H54 (cell line): ENCODE results near the gene CTH.
"Not testable (repeated sequence)": the region's sequence is repeated elsewhere in the genome, so short reads cannot be mapped to it uniquely, and the experiment has no call there.

Source experiments
- DNase-seq: peaks from one replicate; pipeline ENCODE4 v3.0.0; 2011; ENCODE audit warnings: low spot score, mixed read lengths; ENCODE audit not compliant: insufficient read length
- FAIRE-seq: peaks from 3 replicates; lab custom pipeline; 2011; peaks lifted over from hg19 to GRCh38; lab: Jason Lieb, UNC
- POLR2A ChIP-seq: IDR thresholded peaks from 2 replicates; pipeline ENCODE4 v1.6.1; 2011; ENCODE audit warnings: low read depth, mild to moderate bottlenecking, low read length

The CTH gene

DNA sequence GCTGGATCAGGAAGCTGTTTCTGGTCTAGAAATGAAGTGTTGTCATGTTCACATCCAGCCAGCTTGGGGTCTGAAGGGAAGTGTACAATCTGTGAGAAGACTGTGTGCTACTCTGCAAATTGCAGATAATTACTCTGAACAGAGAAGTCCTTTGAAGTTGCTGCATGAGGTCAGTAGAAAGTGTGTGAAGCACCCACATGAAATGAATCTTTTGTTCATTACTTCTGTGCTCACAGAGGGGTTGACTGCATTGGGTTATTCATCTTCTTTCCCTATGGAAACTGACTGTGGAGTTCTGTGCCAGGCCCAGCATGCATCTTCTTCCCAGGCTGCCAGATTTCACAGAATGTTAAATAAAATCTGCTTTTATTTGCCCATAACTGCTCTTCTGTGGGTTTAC lies 47.1 kb downstream of the CTH start:
- DNase-seq, result no peak
- no peak for TF ChIP-seq POLR2A
- no peak for FAIRE-seq

DNA sequence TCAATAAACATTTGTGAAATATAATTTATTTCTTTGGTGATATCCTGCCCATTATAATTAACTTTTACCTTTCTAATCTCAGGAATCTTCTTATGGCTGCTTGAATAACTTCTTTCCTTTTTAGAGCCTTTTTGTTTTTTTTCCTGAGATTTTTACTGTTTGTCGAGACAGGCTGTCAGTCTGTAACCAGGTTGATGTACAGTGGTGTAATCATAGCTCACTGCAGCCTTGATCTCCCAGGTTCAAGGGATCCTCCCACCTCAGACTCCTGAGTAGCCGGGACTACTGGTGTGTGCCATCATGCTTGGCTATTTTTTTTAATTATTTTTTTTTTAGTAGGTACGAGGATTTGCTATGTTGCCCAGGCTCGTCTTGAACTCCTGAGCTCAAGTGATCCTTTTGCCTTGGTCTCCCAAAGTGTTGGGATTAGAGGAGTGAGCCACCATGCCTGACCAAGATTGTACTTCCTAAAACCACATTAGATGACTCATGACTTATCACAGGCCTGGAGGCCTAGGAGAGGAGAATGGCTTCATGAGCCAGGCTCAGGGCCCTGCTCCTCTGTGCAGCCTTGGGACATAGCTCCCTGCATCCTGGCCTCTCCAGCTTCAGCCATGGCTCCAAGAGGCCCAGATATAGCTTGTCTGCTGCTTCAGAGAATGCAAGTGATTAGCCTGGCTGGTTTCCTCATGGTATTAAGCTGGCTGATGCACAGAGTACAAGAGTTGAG lies 48.6 kb downstream of the CTH start:
- peak; percentile 75 for FAIRE-seq
- TF ChIP-seq POLR2A, result no peak
- no peak for DNase-seq

GRCh38 chr1:70460740-70461713 lies 50.0 kb downstream of the CTH start:
- not testable (repeated sequence) for DNase-seq, FAIRE-seq

GRCh38 chr1:70462611-70463010 lies 51.5 kb downstream of the CTH start:
- DNase-seq, result no peak
- TF ChIP-seq POLR2A, result no peak
- FAIRE-seq, result no peak

GRCh38 chr1:70465911-70466310 lies 54.8 kb downstream of the CTH start:
- DNase-seq, result no peak
- no peak for TF ChIP-seq POLR2A
- FAIRE-seq, result no peak

- DNase-seq (no peak), FAIRE-seq (no peak)
- no peak for TF ChIP-seq POLR2A
Observed at GRCh38 chr1:70467531-70467930, 56.5 kb downstream of the CTH start.

DNA sequence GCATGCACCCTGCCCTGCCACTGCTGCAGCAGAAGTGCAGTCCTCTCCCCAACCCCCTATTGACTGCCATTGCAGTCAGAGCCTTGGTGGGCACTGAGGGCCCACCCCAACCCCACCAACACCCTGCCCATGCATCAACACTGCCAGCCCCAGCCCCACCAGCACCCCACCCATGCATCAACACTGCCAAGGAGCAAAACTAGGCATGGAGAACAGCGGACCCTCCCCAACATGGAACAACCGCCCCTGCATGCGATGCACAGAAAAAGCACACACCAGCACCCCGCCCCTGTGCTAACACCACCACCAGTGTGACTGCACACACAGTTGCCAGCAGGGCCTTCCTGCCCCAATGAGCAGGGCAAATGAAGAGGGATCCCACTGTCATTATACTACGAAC lies 57.1 kb downstream of the CTH start:
- no peak for FAIRE-seq
- DNase-seq, result no peak
- TF ChIP-seq POLR2A, result no peak

DNA sequence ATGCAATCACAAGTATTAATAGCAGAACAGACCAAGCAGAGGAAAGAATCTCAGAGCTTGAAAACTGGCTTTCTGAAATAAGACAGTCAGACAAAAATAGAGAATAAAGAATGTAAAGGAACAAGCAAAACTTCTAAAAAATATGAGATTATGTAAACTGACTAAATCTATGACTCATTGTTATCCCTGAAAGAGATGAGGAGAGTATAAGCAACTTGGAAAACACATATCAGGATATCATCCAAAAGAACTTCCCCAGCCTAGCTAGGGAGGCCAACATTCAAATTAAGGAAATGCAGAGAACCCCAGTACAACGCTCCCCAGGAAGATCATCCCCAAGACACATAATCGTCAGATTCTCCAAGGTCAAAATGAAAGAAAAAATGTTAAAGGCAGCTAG lies 58.1 kb downstream of the CTH start:
- FAIRE-seq, DNase-seq: not testable (repeated sequence)

DNA sequence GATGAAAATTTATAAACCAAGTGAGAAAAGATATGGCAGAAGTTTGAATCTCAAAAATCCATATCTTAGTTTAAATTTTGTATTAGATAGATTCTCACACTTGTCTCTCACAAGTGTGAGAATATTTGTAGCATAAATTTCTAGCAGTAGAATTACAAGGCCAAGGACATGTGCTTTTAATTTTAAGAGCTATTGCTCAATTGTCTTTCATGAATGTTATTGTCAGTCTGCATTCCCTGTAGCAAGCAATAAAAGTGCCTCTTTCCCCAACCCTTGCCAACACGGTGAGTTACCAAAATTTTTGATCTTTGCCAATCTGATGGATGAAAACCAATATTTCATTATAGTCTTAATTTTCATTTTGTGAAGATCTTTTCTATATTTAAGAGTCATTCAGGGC lies 64.0 kb downstream of the CTH start:
- TF ChIP-seq POLR2A, result no peak
- FAIRE-seq, result no peak
- DNase-seq, result no peak

DNA sequence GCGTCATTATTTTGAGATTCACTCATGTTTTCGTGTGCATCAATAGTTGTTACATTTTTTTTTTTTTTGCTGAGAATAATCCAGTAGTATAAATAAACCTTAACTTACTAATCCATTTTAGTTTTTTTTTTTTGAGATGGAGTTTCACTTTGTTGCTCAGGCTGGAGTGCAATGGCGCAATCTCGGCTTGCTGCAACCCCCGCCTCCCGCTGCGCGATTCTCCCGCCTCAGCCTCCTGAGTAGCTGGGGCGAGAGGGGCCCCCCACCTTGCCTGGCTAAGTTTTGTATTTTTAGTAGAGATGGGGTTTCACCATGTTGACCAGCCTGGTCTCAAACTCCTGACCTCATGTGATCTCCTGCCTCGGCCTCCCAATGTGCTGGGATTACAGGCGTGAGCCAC lies 66.0 kb downstream of the CTH start:
- no peak for DNase-seq
- no peak for TF ChIP-seq POLR2A
- FAIRE-seq, result no peak

DNA sequence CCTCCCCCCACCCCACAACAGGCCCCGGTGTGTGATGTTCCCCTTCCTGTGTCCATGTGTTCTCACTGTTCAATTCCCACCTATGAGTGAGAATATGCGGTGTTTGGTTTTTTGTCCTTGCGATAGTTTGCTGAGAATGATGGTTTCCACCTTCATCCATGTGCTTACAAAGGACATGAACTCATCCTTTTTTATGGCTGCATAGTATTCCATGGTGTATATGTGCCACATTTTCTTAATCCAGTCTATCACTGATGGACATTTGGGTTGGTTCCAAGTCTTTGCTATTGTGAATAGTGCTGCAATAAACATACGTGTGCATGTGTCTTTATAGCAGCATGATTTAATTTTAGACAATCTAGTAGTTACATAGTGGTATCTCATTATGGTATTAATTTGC lies 66.8 kb downstream of the CTH start:
- not testable (repeated sequence) for FAIRE-seq, DNase-seq

DNA sequence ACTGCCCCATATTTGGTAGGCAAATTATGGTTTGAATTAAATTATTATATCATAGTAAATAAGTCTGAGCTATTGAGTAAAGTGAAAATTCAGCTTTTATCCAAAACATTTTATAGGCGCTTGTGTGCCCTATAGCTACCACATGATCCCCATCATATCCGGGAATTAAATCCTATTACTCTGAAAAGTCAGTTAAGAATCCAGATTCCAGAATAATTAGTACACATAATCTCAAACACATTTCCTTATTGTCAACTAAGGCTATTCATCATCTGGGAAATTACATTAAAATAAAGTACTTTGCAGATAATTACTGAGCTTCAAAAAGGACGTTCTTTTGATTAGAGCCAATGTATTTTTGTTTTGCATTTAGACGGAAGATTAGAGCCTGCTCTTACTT lies 72.3 kb downstream of the CTH start:
- no peak for FAIRE-seq

DNA sequence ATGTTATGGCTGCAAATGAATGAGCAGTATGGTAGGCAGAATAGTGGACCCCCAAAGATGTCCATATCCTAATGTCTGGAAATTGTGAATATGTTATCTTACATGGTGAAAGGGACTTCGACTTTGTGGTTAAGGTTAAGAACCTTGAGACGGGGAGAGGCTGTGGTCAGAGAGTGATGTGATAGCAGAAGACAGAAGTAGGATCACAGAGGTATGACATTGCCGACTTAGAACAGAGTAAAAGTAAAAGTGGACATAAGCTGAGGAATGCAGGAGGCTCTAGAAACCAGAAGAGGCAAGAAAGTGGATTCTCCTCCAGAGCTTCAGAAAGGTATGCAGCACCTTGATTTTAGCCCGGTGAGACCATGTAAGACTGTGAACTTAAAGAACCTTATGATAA lies 74.6 kb downstream of the CTH start:
- no peak for DNase-seq
- no peak for TF ChIP-seq POLR2A
- FAIRE-seq, result no peak

More for the DNA sequence above, 72.3 kb downstream of the CTH start:
- DNase-seq, result no peak
- TF ChIP-seq POLR2A, result no peak

DNA sequence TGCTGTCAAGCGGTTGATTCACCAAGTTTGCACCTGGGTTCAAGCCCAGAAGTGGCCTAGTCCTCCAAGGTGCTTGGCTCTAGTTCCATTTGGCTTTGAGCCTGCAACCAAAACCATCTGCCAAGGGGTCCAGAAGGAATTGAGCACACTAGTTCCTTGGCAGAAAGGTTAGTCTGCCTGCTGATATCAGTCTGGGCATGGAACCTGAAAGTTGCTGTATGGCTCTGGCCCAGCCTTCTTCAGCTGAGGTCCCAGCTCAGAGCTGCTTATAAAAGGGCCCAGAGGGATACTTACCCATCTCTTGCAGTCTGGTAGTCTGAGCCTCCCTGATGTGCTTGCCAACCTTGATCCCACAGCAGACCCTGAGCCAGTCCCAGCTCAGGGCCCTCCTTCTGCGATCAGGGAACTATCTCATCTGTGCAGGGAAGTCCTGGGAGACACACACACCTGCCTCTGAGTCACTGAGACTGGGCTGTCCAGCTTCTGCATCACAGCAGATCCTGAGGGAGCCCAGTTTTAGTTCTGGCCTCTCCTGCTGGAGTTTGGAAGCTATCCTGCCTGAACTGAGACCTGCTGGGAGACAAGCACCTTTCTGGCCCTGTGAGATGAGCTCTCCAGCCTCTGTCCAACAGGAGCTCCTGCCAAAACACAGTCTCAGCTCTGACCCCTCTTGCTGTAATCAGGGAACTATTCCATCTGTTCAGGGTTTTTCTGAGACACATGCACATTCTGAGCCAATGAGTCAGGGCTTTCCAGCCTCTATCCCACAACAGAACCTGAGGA lies 75.8 kb downstream of the CTH start:
- TF ChIP-seq POLR2A, result no peak
- FAIRE-seq (peak; percentile 95), DNase-seq (peak; percentile 52)
